ENCODE measurements around the gene RTRAF. TPM values are rescaled to one million over a fixed set of nuclear protein-coding genes. Genes with fewer than 3 reads are reported as not detected.

Gene RTRAF
- total RNA-seq, 4 donors from 2014 or later: 72.2 to 109 (median 84.7) TPM

GRCh38 chr14:52033101-52033642, 43.8 kb downstream of the RTRAF start:
- TF ChIP-seq POLR2AphosphoS5 (IDR thresholded peaks at IDR 0.05): no peak
- TF ChIP-seq EP300 (IDR thresholded peaks at IDR 0.05): no peak
- no peak for TF ChIP-seq POLR2A (IDR thresholded peaks at IDR 0.05)
- TF ChIP-seq CTCF (IDR thresholded peaks at IDR 0.05): no peak
- Histone ChIP-seq H3K36me3 (peaks cover 0 to 41% of the 10 kb centered on the region in 2 donors), H3K4me3 (no peak overlapping the region), H3K27me3 (no peaks in the 10 kb centered on the region), H3K27ac (peak overlapping the region in 3 of 4 donors; percentile 28 to 61 (median 43)), H3K4me1 (peaks cover 0 to 34% (median 10%) of the 10 kb centered on the region in 3 donors), H3K9me3 (no peaks in the 10 kb centered on the region)
- no peak for ATAC-seq
- 58 to 81% methylated on average over 4 to 9 of the region's 10 CpGs for WGBS, 2 donors (ENCODE audit: low coverage in 1 of 2)

DNA sequence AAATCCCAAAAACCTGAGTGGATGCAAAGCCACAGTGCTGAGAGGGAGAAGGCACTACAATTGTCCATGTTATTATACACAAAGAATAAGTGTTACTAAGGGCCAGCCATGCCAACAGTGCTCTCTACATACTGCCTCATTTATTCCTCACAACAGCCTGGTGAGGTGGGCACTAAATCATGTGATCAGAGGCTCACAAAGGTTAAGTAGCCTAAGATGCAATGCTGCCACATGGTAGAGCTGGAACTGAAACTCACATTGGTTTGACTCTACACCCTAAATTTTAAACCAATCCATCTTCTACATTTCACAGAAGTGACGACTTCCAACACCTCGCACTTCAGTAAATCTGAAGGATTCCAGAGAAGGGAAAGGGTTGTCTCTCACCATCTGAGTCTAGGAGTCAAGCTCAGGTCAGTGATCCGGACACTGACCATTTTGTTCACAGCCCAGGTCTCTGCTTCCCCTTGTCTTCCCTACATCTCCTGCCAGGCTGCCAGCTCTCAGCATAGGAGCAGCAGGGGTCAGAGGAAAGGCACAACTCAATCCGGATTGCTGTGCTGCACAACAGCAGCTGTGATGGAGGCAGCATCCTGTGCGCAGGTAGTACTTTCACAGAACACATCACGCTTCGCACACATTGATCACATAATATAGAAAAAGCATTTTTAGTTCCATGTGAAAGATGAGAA, 49.9 kb downstream of the RTRAF start:
- H3K4me1 ChIP-seq: peaks cover 6 to 28% (median 9%) of the 10 kb centered on the region in 3 donors
- H3K9me3 ChIP-seq: no peaks in the 10 kb centered on the region
- H3K27me3 ChIP-seq: no peaks in the 10 kb centered on the region
- ATAC-seq: no peak
- TF ChIP-seq EP300 (IDR thresholded peaks at IDR 0.05) (no peak), POLR2AphosphoS5 (IDR thresholded peaks at IDR 0.05) (no peak), CTCF (IDR thresholded peaks at IDR 0.05) (no peak), POLR2A (IDR thresholded peaks at IDR 0.05) (no peak)
- peaks cover 0 to 71% of the 10 kb centered on the region in 2 donors for H3K36me3 ChIP-seq
- WGBS, 2 donors (ENCODE audit: low coverage in 1 of 2): 80 to 100% methylated on average over 3 to 6 of the region's 7 CpGs
- no peak overlapping the region for H3K27ac ChIP-seq
- no peak overlapping the region for H3K4me3 ChIP-seq

GRCh38 chr14:52040598-52040997, 51.3 kb downstream of the RTRAF start:
- 92 to 97% methylated on average over 6 to 7 of the region's 7 CpGs for WGBS, 2 donors (ENCODE audit: low coverage in 1 of 2)
- Histone ChIP-seq H3K4me1 (peaks cover 14 to 41% (median 17%) of the 10 kb centered on the region in 3 donors), H3K27ac (no peak overlapping the region), H3K36me3 (peaks cover 0 to 65% of the 10 kb centered on the region in 2 donors), H3K27me3 (no peaks in the 10 kb centered on the region), H3K9me3 (no peaks in the 10 kb centered on the region), H3K4me3 (no peak overlapping the region)
- no peak for TF ChIP-seq POLR2A (IDR thresholded peaks at IDR 0.05)
- TF ChIP-seq POLR2AphosphoS5 (IDR thresholded peaks at IDR 0.05): no peak
- TF ChIP-seq EP300 (IDR thresholded peaks at IDR 0.05): no peak
- TF ChIP-seq CTCF (IDR thresholded peaks at IDR 0.05): no peak
- ATAC-seq: no peak

DNA sequence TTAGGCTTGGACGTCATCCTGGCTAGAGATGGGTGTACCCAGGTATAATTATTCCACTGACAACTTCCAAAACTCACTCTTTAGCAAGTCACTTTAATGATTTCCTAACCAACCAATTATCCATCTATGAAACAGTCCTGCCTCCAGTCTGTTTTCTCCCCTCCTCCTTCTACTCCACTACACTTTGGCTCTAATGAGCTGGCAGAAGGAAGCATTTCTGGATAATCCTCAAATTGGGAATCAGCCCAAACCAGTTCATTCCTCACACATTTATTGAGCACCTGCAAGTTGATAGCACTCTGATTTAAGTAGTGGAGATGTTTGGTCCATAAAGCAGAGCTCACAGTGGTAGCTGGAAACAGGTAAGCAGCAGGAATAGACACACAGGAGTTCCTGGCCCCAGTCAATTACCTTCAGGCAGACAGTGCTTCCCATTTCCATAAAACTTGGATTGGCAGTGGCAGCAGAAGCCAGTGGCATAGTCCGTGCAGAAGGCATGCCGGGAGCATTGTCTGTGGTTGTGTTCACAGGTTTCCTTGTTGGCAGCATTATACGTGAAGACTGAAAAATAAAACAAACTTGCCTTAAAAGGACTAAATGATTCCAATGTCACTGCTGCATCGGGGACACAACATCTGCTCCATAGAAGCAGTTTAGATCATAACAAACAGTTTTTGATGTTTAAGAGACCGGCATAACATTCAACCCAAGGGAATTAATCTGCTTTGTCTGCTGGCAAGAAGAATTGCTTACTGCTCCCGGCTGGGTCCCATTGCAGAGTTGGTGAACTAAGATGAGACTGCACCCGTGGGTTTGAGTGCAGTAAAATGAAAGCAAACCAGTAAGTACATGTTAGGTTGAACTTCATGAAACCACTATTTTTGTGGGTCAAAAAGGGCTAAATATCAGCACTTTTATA, 53.3 kb downstream of the RTRAF start:
- Histone ChIP-seq H3K4me1 (peaks cover 21 to 61% (median 28%) of the 10 kb centered on the region in 3 donors), H3K9me3 (no peaks in the 10 kb centered on the region), H3K36me3 (peaks cover 0 to 49% of the 10 kb centered on the region in 2 donors), H3K27ac (peak overlapping the region; percentile 16 to 90 (median 80)), H3K4me3 (no peak overlapping the region), H3K27me3 (no peaks in the 10 kb centered on the region)
- no peak for TF ChIP-seq POLR2AphosphoS5 (IDR thresholded peaks at IDR 0.05)
- TF ChIP-seq EP300 (IDR thresholded peaks at IDR 0.05): no peak
- no peak for TF ChIP-seq POLR2A (IDR thresholded peaks at IDR 0.05)
- no peak for TF ChIP-seq CTCF (IDR thresholded peaks at IDR 0.05)
- 8 to 18% methylated on average over 7 to 8 of the region's 8 CpGs for WGBS, 2 donors (ENCODE audit: low coverage in 1 of 2)
- no peak for ATAC-seq

Measured in gastroesophageal sphincter (tissue), 4 donors.